ENCODE measurements around the gene HHAT. TPM values are rescaled to one million over a fixed set of nuclear protein-coding genes. Genes with fewer than 3 reads are reported as not detected.
A peak's percentile ranks its signal among the peaks of the same experiment; 100 is the strongest.

The HHAT gene
- total RNA-seq, 2 experiments from 2014 or later = 0.76 to 1.3 TPM

DNA sequence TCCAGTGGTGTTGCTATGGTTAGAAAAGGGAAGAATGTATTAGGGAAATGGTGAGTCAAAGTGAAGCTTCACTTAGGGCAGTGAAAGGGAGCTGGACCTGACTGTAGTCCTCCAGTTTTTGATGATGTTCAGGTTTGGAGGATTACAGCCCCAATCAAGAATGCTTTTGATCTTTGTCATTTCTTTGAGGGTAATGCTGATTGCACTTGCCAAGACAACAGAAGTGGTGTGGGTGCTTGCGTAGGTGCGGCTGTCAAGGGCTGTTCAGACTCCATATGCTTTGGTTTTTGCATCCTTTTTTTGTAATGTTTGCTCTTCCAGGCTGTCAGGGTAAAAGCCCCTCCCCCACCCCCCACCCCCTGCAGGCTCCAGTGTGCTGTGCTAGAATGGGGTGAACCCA, 38.9 kb downstream of the HHAT start:
- ChIA-PET CTCF (no interaction called here), POLR2A (no interaction called here)
- no peaks in the 10 kb centered on the region for H3K9me3 Mint-ChIP-seq
- H3K27ac Mint-ChIP-seq = no peak overlapping the region
- H3K27me3 Mint-ChIP-seq = peaks cover 4% of the 10 kb centered on the region
- H3K4me1 Mint-ChIP-seq = peaks cover 1% of the 10 kb centered on the region
- no peak for DNase-seq
- H3K4me3 Mint-ChIP-seq = no peak overlapping the region
- H3K36me3 Mint-ChIP-seq (ENCODE audit: low read depth) = no peaks in the 10 kb centered on the region

DNA sequence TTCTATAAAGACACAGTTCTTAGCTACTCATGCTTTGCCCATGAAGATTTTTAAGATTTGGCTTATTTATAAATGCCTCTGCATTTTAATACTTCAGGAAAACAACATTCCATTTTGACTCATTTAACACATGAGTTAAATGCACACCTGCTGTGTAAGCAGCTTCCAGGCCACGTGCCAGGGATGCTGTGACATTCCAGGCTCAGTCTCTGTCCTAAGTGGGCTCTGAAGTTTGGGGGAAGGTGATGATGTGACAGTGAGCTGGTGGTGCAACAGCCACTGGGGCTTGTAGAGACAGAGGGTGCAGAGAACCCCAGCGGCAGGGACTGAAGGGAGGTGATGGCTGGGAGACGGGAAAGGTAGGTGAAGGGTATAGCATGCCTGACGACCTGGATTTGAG, 40.7 kb downstream of the HHAT start:
- no peak for DNase-seq
- Mint-ChIP-seq H3K27me3 (peaks cover 3% of the 10 kb centered on the region), H3K27ac (no peak overlapping the region), H3K4me3 (no peak overlapping the region), H3K36me3 (ENCODE audit: low read depth) (no peaks in the 10 kb centered on the region), H3K9me3 (no peaks in the 10 kb centered on the region), H3K4me1 (peaks cover 14% of the 10 kb centered on the region)
- ChIA-PET CTCF (interaction anchor here (0.7 to 0.9 kb wide), 2 partner anchors 14 to 29 kb away, joined by 3 to 7 read pairs; no protein-coding TSS in a partner anchor), POLR2A (no interaction called here)

DNA sequence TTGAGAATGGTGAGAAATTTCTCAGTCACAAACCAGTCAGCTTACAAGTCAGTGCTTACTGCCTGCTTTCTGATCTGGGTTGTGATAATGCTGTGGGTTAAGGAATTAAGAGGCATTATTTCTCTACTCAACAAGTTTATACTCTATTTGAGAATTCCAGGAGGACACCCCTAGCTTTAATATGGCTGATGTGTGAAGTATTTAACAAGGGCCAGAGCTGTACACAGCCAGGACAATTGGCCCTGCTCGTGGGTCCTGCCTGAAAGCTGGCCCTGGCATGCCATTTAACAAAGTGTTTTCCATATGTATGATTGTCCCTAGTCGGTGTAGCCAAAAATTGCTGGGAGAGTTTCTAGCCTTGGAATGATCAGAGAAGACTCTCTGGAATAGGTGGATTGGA, 43.2 kb downstream of the HHAT start:
- peaks cover 5% of the 10 kb centered on the region for H3K27me3 Mint-ChIP-seq
- CTCF ChIA-PET = no interaction called here
- POLR2A ChIA-PET = interaction anchor here (1.1 to 4.3 kb wide), 2 partner anchors 37 to 42 kb away, joined by 3 to 99 read pairs; partner anchors contain the start of gene HHAT
- H3K27ac Mint-ChIP-seq = no peak overlapping the region
- peaks cover 19% of the 10 kb centered on the region for H3K4me1 Mint-ChIP-seq
- no peak overlapping the region for H3K4me3 Mint-ChIP-seq
- no peaks in the 10 kb centered on the region for H3K36me3 Mint-ChIP-seq (ENCODE audit: low read depth)
- DNase-seq = no peak
- no peaks in the 10 kb centered on the region for H3K9me3 Mint-ChIP-seq

DNA sequence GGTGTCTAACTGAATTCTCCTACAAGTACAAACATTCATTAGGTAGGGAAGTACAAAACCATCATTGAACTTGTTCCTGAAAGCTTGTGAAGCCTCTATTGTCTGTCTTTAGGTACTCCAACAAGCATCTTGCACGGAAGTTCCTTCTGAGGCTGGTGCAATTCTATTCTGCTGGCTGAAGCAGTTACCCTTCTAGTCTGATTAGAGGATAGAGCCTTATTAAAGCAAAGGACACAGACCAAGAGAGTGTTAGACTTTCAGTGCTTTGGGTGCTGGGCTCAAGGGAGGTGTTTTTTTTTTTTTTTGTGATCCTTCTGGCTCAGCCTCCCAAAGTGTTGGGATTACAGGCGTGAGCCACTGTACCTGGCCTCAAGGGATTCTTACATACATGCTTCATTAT, 43.8 kb downstream of the HHAT start:
- Mint-ChIP-seq H3K27me3 (peaks cover 6% of the 10 kb centered on the region), H3K4me3 (no peak overlapping the region), H3K9me3 (no peaks in the 10 kb centered on the region), H3K4me1 (peaks cover 19% of the 10 kb centered on the region), H3K36me3 (ENCODE audit: low read depth) (no peaks in the 10 kb centered on the region), H3K27ac (no peak overlapping the region)
- ChIA-PET CTCF (no interaction called here), POLR2A (interaction anchor here (1.1 to 4.3 kb wide), 2 partner anchors 37 to 42 kb away, joined by 3 to 99 read pairs; partner anchors contain the start of gene HHAT)
- no peak for DNase-seq

DNA sequence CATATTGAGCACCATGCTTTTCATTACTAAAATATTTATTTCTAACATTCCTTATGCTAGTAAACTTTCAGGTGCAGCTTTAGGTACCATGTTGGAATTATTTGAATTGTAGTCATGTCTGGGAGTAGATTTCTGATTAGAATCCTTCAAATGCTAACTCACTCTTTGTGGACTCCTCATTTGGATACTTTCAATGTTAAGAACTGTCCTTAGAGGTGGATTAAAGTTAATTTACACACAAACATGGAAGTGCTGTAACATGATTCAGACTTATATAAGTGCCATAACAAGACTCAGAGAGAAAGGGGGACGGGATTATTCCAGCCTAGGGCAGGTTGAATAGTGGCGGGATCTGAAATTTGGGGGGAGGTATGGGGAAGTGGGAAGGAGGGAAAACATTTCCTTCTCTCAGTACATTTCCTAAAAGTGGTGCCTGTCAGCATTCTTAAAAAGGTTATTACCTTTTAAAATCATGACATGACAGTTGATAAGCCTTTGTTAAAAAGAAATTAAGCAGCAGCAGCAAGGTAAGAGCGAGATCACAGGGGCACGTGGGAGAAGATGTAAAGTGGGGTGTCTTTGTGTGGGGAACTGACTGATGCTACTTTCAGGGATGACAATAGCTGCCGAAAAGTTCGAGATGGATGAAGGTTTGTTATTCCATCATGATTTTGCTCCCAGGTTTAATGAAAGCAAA, 44.4 kb downstream of the HHAT start:
- no peak overlapping the region for H3K4me3 Mint-ChIP-seq
- H3K9me3 Mint-ChIP-seq = no peaks in the 10 kb centered on the region
- CTCF ChIA-PET = interaction anchor here (1.2 to 3.2 kb wide), 8 partner anchors 13 to 588 kb away, joined by 3 to 29 read pairs (median 6); partner anchors contain the start of genes C1orf74 and HHAT
- H3K27ac Mint-ChIP-seq = peak overlapping the region; percentile 72
- POLR2A ChIA-PET = interaction anchor here (0.8 to 4.3 kb wide), 20 partner anchors 9 to 963 kb away, joined by 3 to 99 read pairs (median 7); partner anchors contain the start of genes G0S2 and HHAT
- peaks cover 19% of the 10 kb centered on the region for H3K4me1 Mint-ChIP-seq
- no peaks in the 10 kb centered on the region for H3K36me3 Mint-ChIP-seq (ENCODE audit: low read depth)
- peaks cover 8% of the 10 kb centered on the region for H3K27me3 Mint-ChIP-seq
- DNase-seq = no peak

DNA sequence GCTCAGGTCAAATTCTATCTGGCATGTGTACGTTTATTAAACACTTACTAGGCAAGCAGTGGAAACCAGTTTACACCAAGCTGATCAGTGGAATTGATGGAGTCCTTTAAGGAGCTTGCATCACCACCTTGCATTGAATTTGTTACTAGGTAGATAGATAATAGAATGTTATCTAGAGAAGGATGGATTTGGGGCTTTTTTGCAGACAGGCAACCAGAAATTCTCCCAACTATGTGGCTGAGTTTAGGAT, 44.9 kb downstream of the HHAT start:
- CTCF ChIA-PET = interaction anchor here (0.8 to 3.2 kb wide), 19 partner anchors 11 to 589 kb away, joined by 3 to 29 read pairs (median 4); partner anchors contain the start of genes C1orf74 and HHAT

DNA sequence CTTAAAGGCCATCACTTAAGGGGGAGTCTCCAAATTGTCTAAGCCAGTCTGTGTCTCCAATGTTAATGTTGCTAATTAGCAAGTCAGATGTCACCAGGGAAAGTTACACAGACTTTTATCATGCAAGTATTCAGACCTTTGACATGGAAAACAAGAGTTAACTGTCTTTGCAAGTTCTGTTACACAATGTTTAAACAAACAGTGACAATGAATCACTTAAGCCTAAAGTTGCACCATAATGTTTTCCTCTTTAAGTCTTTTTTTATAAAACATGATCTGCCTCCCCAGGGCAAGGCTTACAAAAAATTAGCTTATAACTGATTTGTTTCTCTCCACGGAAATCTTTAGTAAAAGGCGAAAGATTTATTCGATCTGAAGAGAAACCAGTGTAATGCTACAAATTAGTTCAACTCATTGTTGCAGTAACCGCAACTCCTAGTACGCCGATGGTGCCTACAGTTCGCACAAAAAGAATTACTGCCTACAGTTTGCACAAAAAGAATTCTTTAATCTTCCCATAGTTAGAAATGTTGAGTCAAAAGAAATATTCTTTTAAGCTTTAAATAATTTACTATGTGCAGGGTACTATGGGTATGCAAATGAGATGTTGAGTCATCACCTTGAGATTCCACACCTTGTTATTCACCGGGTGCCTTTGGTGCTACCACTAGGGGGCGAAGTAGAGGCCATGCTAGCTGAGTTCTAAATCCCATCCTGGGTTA, 45.3 kb downstream of the HHAT start:
- Mint-ChIP-seq H3K4me1 (peaks cover 19% of the 10 kb centered on the region), H3K36me3 (ENCODE audit: low read depth) (no peaks in the 10 kb centered on the region), H3K27me3 (peaks cover 9% of the 10 kb centered on the region), H3K27ac (peak overlapping the region; percentile 72), H3K4me3 (no peak overlapping the region), H3K9me3 (no peaks in the 10 kb centered on the region)
- POLR2A ChIA-PET = interaction anchor here (0.8 to 4.3 kb wide), 34 partner anchors 10 to 1204 kb away, joined by 3 to 99 read pairs (median 5); partner anchors contain the start of genes G0S2, HHAT, RCOR3 and TRAF3IP3
- CTCF ChIA-PET = interaction anchor here (0.6 to 3.9 kb wide), 29 partner anchors 8 to 1898 kb away, joined by 3 to 32 read pairs (median 4); partner anchors contain the start of genes C1orf74 and HHAT
- peak; percentile 77 for DNase-seq

More for the DNA sequence above, 44.9 kb downstream of the HHAT start:
- POLR2A ChIA-PET = interaction anchor here (0.8 to 4.3 kb wide), 29 partner anchors 9 to 1205 kb away, joined by 3 to 99 read pairs (median 6); partner anchors contain the start of genes G0S2, HHAT, RCOR3 and UTP25
- H3K36me3 Mint-ChIP-seq (ENCODE audit: low read depth) = no peaks in the 10 kb centered on the region
- H3K4me1 Mint-ChIP-seq = peaks cover 19% of the 10 kb centered on the region
- no peak for DNase-seq
- no peak overlapping the region for H3K4me3 Mint-ChIP-seq
- peak overlapping the region; percentile 72 for H3K27ac Mint-ChIP-seq
- no peaks in the 10 kb centered on the region for H3K9me3 Mint-ChIP-seq
- H3K27me3 Mint-ChIP-seq = peaks cover 8% of the 10 kb centered on the region

DNA sequence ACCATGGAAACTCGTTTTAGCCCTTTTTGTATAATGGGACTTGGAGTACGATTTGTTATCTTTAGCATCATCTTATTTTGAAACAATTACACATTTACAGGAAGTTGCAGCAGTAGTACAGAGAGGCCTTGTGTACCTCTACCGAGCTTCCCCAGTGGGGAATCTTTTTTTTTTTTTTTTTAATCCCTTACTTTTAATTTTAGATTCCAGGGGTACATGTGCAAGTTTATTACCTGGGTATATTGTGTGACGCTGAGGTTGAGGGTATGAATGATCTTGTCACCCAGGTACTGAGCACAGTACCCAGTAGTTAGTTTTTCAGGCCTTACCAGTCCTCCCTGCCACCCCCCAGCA, 45.9 kb downstream of the HHAT start:
- DNase-seq = no peak
- Mint-ChIP-seq H3K9me3 (no peaks in the 10 kb centered on the region), H3K27me3 (peaks cover 9% of the 10 kb centered on the region), H3K4me3 (no peak overlapping the region), H3K27ac (peak overlapping the region; percentile 72), H3K36me3 (ENCODE audit: low read depth) (no peaks in the 10 kb centered on the region), H3K4me1 (peaks cover 19% of the 10 kb centered on the region)
- ChIA-PET POLR2A (interaction anchor here (0.8 to 4.3 kb wide), 32 partner anchors 9 to 1204 kb away, joined by 3 to 99 read pairs (median 5); partner anchors contain the start of genes G0S2, HHAT, RCOR3 and TRAF3IP3), CTCF (interaction anchor here (0.6 to 3.9 kb wide), 23 partner anchors 9 to 1897 kb away, joined by 3 to 32 read pairs (median 4); no protein-coding TSS in a partner anchor)

DNA sequence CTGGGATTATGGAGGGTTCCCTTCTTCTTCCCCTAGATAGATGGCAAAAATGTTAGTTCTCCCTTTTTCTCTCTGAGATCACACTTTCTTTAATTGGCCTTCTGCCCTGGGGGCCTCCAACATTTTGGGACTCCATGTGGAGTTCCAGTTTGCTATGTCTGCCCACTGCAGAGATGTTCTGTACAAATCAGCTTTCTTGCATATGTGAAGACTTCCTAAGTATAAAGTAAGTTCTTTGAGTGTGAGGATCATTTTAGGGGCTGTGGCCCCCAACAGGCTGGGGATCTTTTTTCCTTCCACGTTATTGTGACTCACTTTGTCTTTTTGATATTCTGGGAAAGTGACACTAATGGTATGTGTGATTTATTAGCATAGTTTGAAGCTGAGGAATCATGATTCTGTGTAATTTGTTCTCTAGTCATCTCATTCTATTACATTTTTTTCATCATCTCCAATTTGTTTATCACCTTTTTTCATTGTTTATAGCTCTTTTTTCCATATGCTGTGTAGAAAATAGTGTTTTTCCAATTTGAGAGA, 48.2 kb downstream of the HHAT start:
- H3K4me3 Mint-ChIP-seq = no peak overlapping the region
- H3K9me3 Mint-ChIP-seq = no peaks in the 10 kb centered on the region
- H3K27ac Mint-ChIP-seq = no peak overlapping the region
- POLR2A ChIA-PET = no interaction called here
- H3K4me1 Mint-ChIP-seq = peaks cover 19% of the 10 kb centered on the region
- peaks cover 9% of the 10 kb centered on the region for H3K27me3 Mint-ChIP-seq
- H3K36me3 Mint-ChIP-seq (ENCODE audit: low read depth) = no peaks in the 10 kb centered on the region
- DNase-seq = no peak
- CTCF ChIA-PET = interaction anchor here (1.2 to 3.9 kb wide), 3 partner anchors 17 to 27 kb away, joined by 3 to 32 read pairs (median 5); no protein-coding TSS in a partner anchor

DNA sequence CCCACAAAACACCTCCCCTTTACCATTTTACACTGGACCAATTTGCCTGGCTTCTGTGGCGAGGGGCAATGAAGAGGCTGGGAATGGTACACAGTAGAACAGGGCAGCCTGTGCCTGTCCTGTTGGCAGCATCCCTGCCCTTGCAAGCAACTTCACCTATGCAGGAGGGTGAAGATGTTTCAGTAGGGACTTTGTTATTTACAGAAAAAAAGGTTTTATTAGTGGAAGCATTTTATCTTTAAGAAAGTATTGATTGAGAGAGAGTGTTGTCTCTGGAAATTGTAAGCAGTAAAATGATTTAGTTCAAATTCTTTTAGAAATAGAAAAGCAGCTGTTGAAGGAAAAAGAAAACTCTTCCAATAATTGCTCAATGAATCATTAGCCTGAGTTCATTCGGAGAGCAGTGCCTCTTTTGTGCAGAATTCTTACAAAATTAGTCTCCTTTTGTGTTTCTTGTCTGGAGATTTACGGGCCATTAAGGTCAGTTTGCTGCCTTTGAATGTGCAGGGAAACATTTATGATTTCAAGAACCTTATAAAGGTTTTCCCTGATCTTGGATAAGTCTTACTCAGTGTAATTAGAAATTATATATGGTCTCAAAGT, 49.1 kb downstream of the HHAT start:
- POLR2A ChIA-PET = no interaction called here

DNA sequence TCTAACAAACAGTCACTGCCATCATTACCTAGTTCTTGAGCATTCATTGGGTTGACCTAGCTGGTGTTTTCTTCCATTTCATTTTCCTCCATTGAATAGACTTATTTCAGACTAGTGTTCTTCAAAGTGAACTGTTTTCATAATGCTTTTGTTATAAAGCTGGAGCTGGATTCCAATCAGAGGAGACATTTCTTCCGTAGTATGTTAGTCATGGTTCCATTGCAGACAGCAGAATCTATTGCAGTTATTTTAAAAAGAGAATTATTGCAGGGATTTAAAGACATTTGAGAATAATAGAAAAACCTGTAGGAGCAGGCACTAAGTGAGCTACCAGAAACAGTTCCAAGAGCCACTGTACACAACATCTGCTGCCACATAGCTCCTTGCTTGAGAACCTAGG, 50.0 kb downstream of the HHAT start:
- H3K9me3 Mint-ChIP-seq = no peaks in the 10 kb centered on the region

More for the DNA sequence above, 49.1 kb downstream of the HHAT start:
- Mint-ChIP-seq H3K4me3 (no peak overlapping the region), H3K4me1 (peaks cover 17% of the 10 kb centered on the region), H3K36me3 (ENCODE audit: low read depth) (no peaks in the 10 kb centered on the region), H3K27me3 (peaks cover 9% of the 10 kb centered on the region), H3K27ac (no peak overlapping the region), H3K9me3 (no peaks in the 10 kb centered on the region)
- CTCF ChIA-PET = interaction anchor here (2.1 to 3.9 kb wide), 2 partner anchors 22 to 26 kb away, joined by 7 to 32 read pairs; no protein-coding TSS in a partner anchor
- DNase-seq = no peak

DNA sequence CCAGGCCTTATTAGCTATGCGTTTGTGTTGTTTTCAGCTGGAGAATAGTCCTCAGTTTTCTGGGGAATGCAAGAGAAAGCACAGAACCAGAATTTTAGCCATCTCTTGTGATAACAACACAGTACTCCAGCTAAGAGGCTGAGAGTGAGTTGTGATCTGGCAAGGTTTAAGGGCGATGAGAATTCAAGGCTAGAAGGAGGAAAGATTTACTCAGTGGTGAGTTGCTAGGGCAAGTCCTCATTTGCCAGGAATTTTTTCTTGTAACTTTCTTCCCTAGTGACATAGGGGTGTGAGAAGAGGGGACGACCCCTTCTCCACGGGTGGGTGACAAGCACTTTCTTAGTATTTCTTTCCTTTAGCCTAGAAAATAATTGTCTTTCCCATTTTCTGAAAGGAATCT, 53.2 kb downstream of the HHAT start:
- no peaks in the 10 kb centered on the region for H3K9me3 Mint-ChIP-seq
- H3K36me3 Mint-ChIP-seq (ENCODE audit: low read depth) = no peaks in the 10 kb centered on the region
- no peak overlapping the region for H3K4me3 Mint-ChIP-seq
- POLR2A ChIA-PET = interaction anchor here (4.0 kb wide), 1 partner anchor 8 kb away, joined by 16 read pairs; no protein-coding TSS in a partner anchor
- peaks cover 7% of the 10 kb centered on the region for H3K27me3 Mint-ChIP-seq
- no peak for DNase-seq
- CTCF ChIA-PET = no interaction called here
- H3K4me1 Mint-ChIP-seq = no peaks in the 10 kb centered on the region
- H3K27ac Mint-ChIP-seq = no peak overlapping the region

More for the DNA sequence above, 50.0 kb downstream of the HHAT start:
- H3K27ac Mint-ChIP-seq = no peak overlapping the region
- peaks cover 9% of the 10 kb centered on the region for H3K27me3 Mint-ChIP-seq
- H3K4me3 Mint-ChIP-seq = no peak overlapping the region
- CTCF ChIA-PET = interaction anchor here (0.5 to 2.1 kb wide), 4 partner anchors 21 to 205 kb away, joined by 3 to 7 read pairs (median 4); no protein-coding TSS in a partner anchor
- H3K4me1 Mint-ChIP-seq = peaks cover 8% of the 10 kb centered on the region
- no peaks in the 10 kb centered on the region for H3K36me3 Mint-ChIP-seq (ENCODE audit: low read depth)
- DNase-seq = no peak
- POLR2A ChIA-PET = no interaction called here
